Transverse colon (tissue), 4 donors: ENCODE data around the gene LYRM2.

ENCODE experiments used
- EP300 ChIP-seq: sonication (generic); formaldehyde crosslinking; IDR thresholded peaks from one replicate; pipeline ENCODE4 v1.6.1; 2017; ENCODE audit warnings: antibody characterized with exemption, low read depth
- POLR2A ChIP-seq: fragments of 450-650 bp; IDR thresholded peaks from one replicate; pipeline ENCODE4 v1.6.1; 2016; ENCODE audit warnings: antibody characterized with exemption, mild to moderate bottlenecking, moderate library complexity
- POLR2AphosphoS5 ChIP-seq, 3 donors: sonication (generic); formaldehyde crosslinking; IDR thresholded peaks; one replicate each; pipeline ENCODE4 v1.6.1; 2016; ENCODE audit warnings: antibody characterized with exemption in 3 of 3
- TF ChIP-seq, protein P1 (sequence below), 5 experiments: fragments of 200-600 bp in 3 of 5; fragments of 450-650 bp in 2 of 5; sonication (generic) in 3 of 5; IDR thresholded peaks; 1 replicate in 2 of 5; 2 replicates in 3 of 5; pipeline ENCODE4 v1.5.1; 2016 to 2017; ENCODE audit warnings: antibody characterized with exemption in 5 of 5, inconsistent platforms in 3 of 5, mild to moderate bottlenecking in 2 of 5, moderate library complexity in 1 of 5

DNA sequence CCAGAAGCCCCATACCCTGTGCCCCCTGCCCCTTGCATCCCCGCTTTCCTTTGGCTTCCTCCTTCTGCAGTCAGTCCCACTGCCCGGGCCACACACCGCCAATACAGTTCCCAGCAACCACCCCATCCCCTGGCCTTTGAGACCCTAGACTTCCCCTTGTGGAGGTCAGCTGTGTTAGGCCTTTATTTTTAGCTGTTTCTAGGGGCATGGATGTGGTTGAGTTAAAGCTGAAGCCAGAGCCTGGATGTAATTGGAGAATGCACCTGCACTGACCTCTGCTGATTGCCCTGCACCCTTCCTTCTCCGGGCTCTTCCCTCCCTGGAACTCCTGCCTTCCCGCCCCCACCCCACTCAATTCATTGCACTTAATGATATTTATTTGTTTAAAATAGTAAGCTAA, 33.9 kb downstream of the LYRM2 start:
- no peak for TF ChIP-seq EP300
- TF ChIP-seq POLR2A: no peak
- TF ChIP-seq POLR2AphosphoS5 (IDR thresholded peaks at IDR 0.05): no peak
- TF ChIP-seq, protein P1, sequence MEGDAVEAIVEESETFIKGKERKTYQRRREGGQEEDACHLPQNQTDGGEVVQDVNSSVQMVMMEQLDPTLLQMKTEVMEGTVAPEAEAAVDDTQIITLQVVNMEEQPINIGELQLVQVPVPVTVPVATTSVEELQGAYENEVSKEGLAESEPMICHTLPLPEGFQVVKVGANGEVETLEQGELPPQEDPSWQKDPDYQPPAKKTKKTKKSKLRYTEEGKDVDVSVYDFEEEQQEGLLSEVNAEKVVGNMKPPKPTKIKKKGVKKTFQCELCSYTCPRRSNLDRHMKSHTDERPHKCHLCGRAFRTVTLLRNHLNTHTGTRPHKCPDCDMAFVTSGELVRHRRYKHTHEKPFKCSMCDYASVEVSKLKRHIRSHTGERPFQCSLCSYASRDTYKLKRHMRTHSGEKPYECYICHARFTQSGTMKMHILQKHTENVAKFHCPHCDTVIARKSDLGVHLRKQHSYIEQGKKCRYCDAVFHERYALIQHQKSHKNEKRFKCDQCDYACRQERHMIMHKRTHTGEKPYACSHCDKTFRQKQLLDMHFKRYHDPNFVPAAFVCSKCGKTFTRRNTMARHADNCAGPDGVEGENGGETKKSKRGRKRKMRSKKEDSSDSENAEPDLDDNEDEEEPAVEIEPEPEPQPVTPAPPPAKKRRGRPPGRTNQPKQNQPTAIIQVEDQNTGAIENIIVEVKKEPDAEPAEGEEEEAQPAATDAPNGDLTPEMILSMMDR (IDR thresholded peaks at IDR 0.05): no peak
